Endothelial cell of umbilical vein (primary cell): ENCODE measurements around the gene MROH9. TPM values are rescaled to one million over a fixed set of nuclear protein-coding genes. Genes with fewer than 3 reads are reported as not detected.

ENCODE experiments used
- BruUV-seq: library from RNA; stranded (reverse); fragments of 400-500 nt; replicated peaks from 2 replicates; lab custom pipeline; 2021; lab: Mats Ljungman, UMichigan
- CTCF ChIA-PET: fragments of 300-600, 350-600 bp; sonication (Branson Sonifier 250); formaldehyde crosslinking; loops from one replicate; lab custom pipeline; 2021; ENCODE audit warnings: antibody characterized with exemption, inconsistent platforms; lab: Charles Lee
- POLR2A ChIA-PET: fragments of 300-600, 350-600 bp; sonication (Branson Sonifier 250); formaldehyde crosslinking; loops from one replicate; lab custom pipeline; 2021; ENCODE audit warnings: antibody characterized with exemption, inconsistent platforms; lab: Charles Lee
- DNase-seq: peaks from one replicate; pipeline ENCODE4 v3.0.0-alpha.2; 2011; ENCODE audit warnings: low read depth, low spot score
- FAIRE-seq: peaks from 2 replicates; lab custom pipeline; 2011; peaks lifted over from hg19 to GRCh38; lab: Jason Lieb, UNC
- H2AFZ ChIP-seq: 2 replicates; pipeline ENCODE4 v1.6.0; 2012; ENCODE audit warnings: low read depth, low read length, control low read depth, inconsistent platforms
- H3K27ac ChIP-seq: 2 replicates; pipeline ENCODE4 v1.5.1; 2011; ENCODE audit warnings: low read depth, mild to moderate bottlenecking, control low read depth, low read length, moderate library complexity; ENCODE audit not compliant: insufficient read depth
- H3K27me3 ChIP-seq, 2 experiments: 2 replicates each; pipeline versions ENCODE4 v1.6.0 to v1.6.1; 2011; ENCODE audit warnings: low read length in 2 of 2, mixed read lengths in 1 of 2; ENCODE audit not compliant: control insufficient read depth in 2 of 2, insufficient read depth in 2 of 2
- H3K36me3 ChIP-seq, 2 experiments: 2 replicates in 1 of 2; 3 replicates in 1 of 2; pipeline ENCODE4 v1.5.1; 2011; ENCODE audit warnings: low read length in 2 of 2, mild to moderate bottlenecking in 1 of 2, moderate library complexity in 1 of 2; ENCODE audit not compliant: control insufficient read depth in 2 of 2, insufficient read depth in 2 of 2; ENCODE audit errors: extremely low read depth in 1 of 2
- H3K4me1 ChIP-seq: 3 replicates; pipeline ENCODE4 v1.5.1; 2011; ENCODE audit warnings: mild to moderate bottlenecking, low read length; ENCODE audit not compliant: control insufficient read depth, insufficient read depth; ENCODE audit errors: extremely low read depth
- H3K4me2 ChIP-seq: 2 replicates; pipeline ENCODE4 v1.6.1; 2011; ENCODE audit warnings: low read length, control low read depth, mixed read lengths; ENCODE audit not compliant: insufficient read depth
- H3K4me3 ChIP-seq, 3 experiments: fragments of 200-600 bp in 1 of 3; sonication (generic), shearing (Covaris generic) in 1 of 3; replicated peaks in 1 of 3; 2 replicates each; pipeline ENCODE4 v1.5.1; 2011 to 2016; ENCODE audit warnings: control low read depth in 3 of 3, low read length in 3 of 3, mild to moderate bottlenecking in 2 of 3, inconsistent platforms in 1 of 3, low read depth in 1 of 3, moderate library complexity in 1 of 3; ENCODE audit not compliant: insufficient read depth in 1 of 3
- H3K79me2 ChIP-seq: 2 replicates; pipeline ENCODE4 v1.6.0; 2012; ENCODE audit warnings: low read length, inconsistent platforms; ENCODE audit not compliant: control insufficient read depth, insufficient read depth
- H3K9ac ChIP-seq: replicated peaks from 2 replicates; pipeline ENCODE3; 2011; ENCODE audit warnings: low read length, control low read depth; ENCODE audit not compliant: insufficient read depth; ENCODE audit errors: extremely low read depth
- H3K9me1 ChIP-seq: replicated peaks from 3 replicates; pipeline ENCODE4 v1.6.0; 2011; ENCODE audit warnings: mild to moderate bottlenecking, low read length; ENCODE audit not compliant: control insufficient read depth, insufficient read depth; ENCODE audit errors: extremely low read depth
- H3K9me3 ChIP-seq: replicated peaks from 2 replicates; pipeline ENCODE4 v1.5.1; 2012; ENCODE audit warnings: low read length, inconsistent platforms; ENCODE audit not compliant: control insufficient read depth, insufficient read depth
- H4K20me1 ChIP-seq: replicated peaks from 2 replicates; pipeline ENCODE3; 2011; ENCODE audit warnings: mild to moderate bottlenecking, low read length; ENCODE audit not compliant: control insufficient read depth, insufficient read depth; ENCODE audit errors: extremely low read depth
- CTCF ChIP-seq, 2 donors: IDR thresholded peaks; 1 replicate in 1 of 2; 2 replicates in 1 of 2; pipeline ENCODE4 v1.5.1; 2011; ENCODE audit warnings: low read length in 2 of 2, mild to moderate bottlenecking in 2 of 2, moderate library complexity in 2 of 2, control low read depth in 1 of 2, inconsistent platforms in 1 of 2, low read depth in 1 of 2; ENCODE audit not compliant: insufficient read depth in 1 of 2; ENCODE audit errors: extremely low read depth in 1 of 2
- EZH2 ChIP-seq: IDR thresholded peaks from 2 replicates; pipeline ENCODE4 v1.6.1; 2012; ENCODE audit warnings: borderline replicate concordance, low read depth, mild to moderate bottlenecking, moderate library complexity, low read length, inconsistent platforms; ENCODE audit not compliant: severe bottlenecking
- FOS ChIP-seq: IDR thresholded peaks from 2 replicates; pipeline ENCODE4 v1.6.1; 2011; ENCODE audit warnings: mild to moderate bottlenecking, low read length, moderate library complexity, borderline replicate concordance; ENCODE audit not compliant: insufficient read depth
- GATA2 ChIP-seq: IDR thresholded peaks from 2 replicates; pipeline ENCODE4 v1.7.0; 2011; ENCODE audit warnings: low read depth, mild to moderate bottlenecking, moderate library complexity, mixed read lengths, low read length; ENCODE audit not compliant: insufficient read length, insufficient read depth
- JUN ChIP-seq: IDR thresholded peaks from 2 replicates; pipeline ENCODE4 v1.6.1; 2011; ENCODE audit warnings: borderline replicate concordance, low read depth; ENCODE audit not compliant: insufficient read length, insufficient read depth
- MAX ChIP-seq: IDR thresholded peaks from 2 replicates; pipeline ENCODE4 v1.6.1; 2011; ENCODE audit not compliant: insufficient read depth, insufficient read length
- MYC ChIP-seq: IDR thresholded peaks from one replicate; pipeline ENCODE4 v1.6.1; 2011; ENCODE audit warnings: mild to moderate bottlenecking, low read depth, low read length
- POLR2A ChIP-seq: IDR thresholded peaks from 2 replicates; pipeline ENCODE4 v1.6.1; 2012; ENCODE audit warnings: low read depth, mild to moderate bottlenecking, control low read depth, low read length
- POLR2AphosphoS5 ChIP-seq: IDR thresholded peaks from 2 replicates; pipeline ENCODE4 v1.6.1; 2012; ENCODE audit warnings: low read depth, mild to moderate bottlenecking, control low read depth, low read length, moderate library complexity; ENCODE audit not compliant: insufficient read depth
- dilution Hi-C: fragments of 300-500 bp; cut with MboI; formaldehyde crosslinking; loops from one replicate; pipeline ENCODE4 v1.15.0; 2019; ENCODE audit warnings: low sequenced_read_pairs; ENCODE audit not compliant: extremely low pct_ligation_motif_present
- intact Hi-C: fragments of 100-400 bp; cut with micrococcal nuclease; formaldehyde crosslinking; loops from one replicate; pipeline ENCODE4 v1.10.0; 2022
- polyA plus RNA-seq, 4 experiments: library from polyadenylated mRNA; depleted of rRNA in 3 of 4; stranded (reverse) in 3 of 4; unstranded in 1 of 4; fragments of >200 nt; gene quantifications; 2 replicates each; pipeline versions ENCODE4 v1.2.1 to v1.2.3, GENCODE V29; 2011 to 2012; ENCODE audit warnings: missing spikeins in 1 of 4
- total RNA-seq: library from RNA; stranded (reverse); gene quantifications from 2 replicates; pipeline ENCODE4 v1.2.3, GENCODE V29; 2021

The MROH9 gene
- total and polyA plus RNA-seq, 2 donors (not counting 3 experiments of a cell fraction or from before 2014, with no cell fraction given) = not detected

GRCh38 chr1:171083222-171083621, 147.9 kb downstream of the MROH9 start:
- H3K9me3 ChIP-seq = no peaks in the 10 kb centered on the region
- ChIA-PET CTCF (no interaction called here), POLR2A (no interaction called here)
- DNase-seq (no peak), FAIRE-seq (no peak)
- H3K9me1 ChIP-seq = no peaks in the 10 kb centered on the region
- no peaks in the 10 kb centered on the region for H3K27me3 ChIP-seq
- H3K4me1 ChIP-seq = no peaks in the 10 kb centered on the region
- no peak overlapping the region for H3K27ac ChIP-seq
- intact Hi-C loops (no loop called here), dilution Hi-C loops (no loop called here)
- no peaks in the 10 kb centered on the region for H4K20me1 ChIP-seq
- H3K9ac ChIP-seq = no peak overlapping the region
- BruUV-seq = no TSS peak
- H3K79me2 ChIP-seq = no peaks in the 10 kb centered on the region
- no peak overlapping the region for H3K4me2 ChIP-seq
- no peak overlapping the region for H3K4me3 ChIP-seq
- no peaks in the 10 kb centered on the region for H3K36me3 ChIP-seq
- no peak overlapping the region for H2AFZ ChIP-seq
- TF ChIP-seq POLR2A (no peak), MAX (no peak), CTCF (IDR thresholded peaks at IDR 0.05; ENCODE audit: extremely low read depth in 1 of 2, insufficient read depth in 1 of 2, low read depth in 1 of 2, low read length in 2 of 2) (no peak), POLR2AphosphoS5 (no peak), MYC (no peak), GATA2 (no peak), JUN (no peak), FOS (no peak), EZH2 (no peak)
